ENCODE results near the gene PLIN4. TPM values are rescaled to one million over a fixed set of nuclear protein-coding genes. Genes with fewer than 3 reads are reported as not detected.

PLIN4 gene
- total and polyA plus RNA-seq, 5 experiments from 2014 or later = 0.07 to 0.36 (median 0.11) TPM

DNA sequence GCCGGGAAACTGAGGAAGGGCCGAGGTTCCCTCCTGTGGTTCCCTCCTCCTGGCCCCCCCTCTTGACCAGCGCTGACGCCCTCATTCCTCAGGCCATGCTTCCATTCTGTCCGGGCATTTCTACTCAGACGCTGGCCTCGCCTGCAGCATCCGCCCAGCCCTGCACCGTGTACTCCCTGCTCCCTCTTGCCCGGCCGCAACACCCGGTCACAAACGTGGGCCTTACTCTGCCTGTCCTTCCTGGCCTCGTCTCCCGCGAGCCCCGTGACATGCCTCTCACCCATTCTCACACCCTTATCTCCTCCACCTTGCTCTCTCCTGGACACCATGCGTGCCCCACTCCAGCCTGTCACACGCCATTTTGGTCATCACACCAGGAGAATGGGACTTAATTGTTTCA is 34.9 kb downstream of the PLIN4 start:
- Mint-ChIP-seq H3K4me1 (peaks cover 0 to 9% (median 2%) of the 10 kb centered on the region in 4 donors), H3K27ac (peak overlapping the region in 1 of 10 donors; percentile 19), H3K4me3 (no peak overlapping the region), H3K36me3 (peaks cover 0 to 52% (median 2%) of the 10 kb centered on the region in 3 donors), H3K9me3 (no peaks in the 10 kb centered on the region), H3K27me3 (no peaks in the 10 kb centered on the region)
- ATAC-seq (no peak), DNase-seq (no peak)
- POLR2A ChIA-PET = interaction anchor here (0.7 kb wide), 1 partner anchor 20 kb away, joined by 3 read pairs; no protein-coding TSS in a partner anchor

DNA sequence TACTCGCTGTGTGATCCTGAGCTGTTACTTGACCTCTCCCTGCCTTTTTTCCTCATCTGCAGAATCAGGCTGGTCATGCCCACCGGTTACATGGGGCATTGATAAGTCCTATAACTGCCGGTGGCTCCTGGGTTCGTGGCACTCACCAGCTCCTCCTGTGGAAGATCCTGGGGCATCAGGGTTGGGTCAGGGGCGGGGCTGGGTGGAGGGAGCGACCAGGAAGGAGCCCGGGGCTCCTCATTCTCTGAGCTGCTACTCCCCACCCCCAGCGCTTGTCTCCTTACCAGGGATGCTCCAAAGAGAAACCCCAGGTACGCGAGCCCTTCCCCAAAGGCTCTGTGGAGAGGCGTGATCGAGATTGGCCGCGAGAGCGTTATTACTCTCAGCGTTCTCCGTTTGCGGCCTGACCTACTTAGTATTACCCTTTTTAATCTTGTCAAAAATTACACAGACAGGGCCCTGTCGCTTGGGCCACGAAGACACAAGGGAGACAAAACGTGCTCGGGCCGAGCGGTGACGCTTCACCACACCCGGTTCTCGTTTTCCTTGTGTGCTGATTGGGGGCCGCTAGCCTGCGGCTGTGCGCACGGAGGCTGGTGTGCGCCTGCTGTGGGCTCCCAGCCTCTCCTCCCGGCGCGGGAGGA is 35.4 kb downstream of the PLIN4 start:
- Mint-ChIP-seq H3K9me3 (no peaks in the 10 kb centered on the region), H3K27ac (no peak overlapping the region), H3K36me3 (peaks cover 0 to 56% (median 2%) of the 10 kb centered on the region in 3 donors), H3K4me3 (no peak overlapping the region), H3K4me1 (peaks cover 0 to 9% (median 2%) of the 10 kb centered on the region in 4 donors), H3K27me3 (no peaks in the 10 kb centered on the region)
- ATAC-seq = no peak
- DNase-seq = no peak
- POLR2A ChIA-PET = interaction anchor here (0.6 kb wide), 1 partner anchor 1281 kb away, joined by 4 read pairs; no protein-coding TSS in a partner anchor

DNA sequence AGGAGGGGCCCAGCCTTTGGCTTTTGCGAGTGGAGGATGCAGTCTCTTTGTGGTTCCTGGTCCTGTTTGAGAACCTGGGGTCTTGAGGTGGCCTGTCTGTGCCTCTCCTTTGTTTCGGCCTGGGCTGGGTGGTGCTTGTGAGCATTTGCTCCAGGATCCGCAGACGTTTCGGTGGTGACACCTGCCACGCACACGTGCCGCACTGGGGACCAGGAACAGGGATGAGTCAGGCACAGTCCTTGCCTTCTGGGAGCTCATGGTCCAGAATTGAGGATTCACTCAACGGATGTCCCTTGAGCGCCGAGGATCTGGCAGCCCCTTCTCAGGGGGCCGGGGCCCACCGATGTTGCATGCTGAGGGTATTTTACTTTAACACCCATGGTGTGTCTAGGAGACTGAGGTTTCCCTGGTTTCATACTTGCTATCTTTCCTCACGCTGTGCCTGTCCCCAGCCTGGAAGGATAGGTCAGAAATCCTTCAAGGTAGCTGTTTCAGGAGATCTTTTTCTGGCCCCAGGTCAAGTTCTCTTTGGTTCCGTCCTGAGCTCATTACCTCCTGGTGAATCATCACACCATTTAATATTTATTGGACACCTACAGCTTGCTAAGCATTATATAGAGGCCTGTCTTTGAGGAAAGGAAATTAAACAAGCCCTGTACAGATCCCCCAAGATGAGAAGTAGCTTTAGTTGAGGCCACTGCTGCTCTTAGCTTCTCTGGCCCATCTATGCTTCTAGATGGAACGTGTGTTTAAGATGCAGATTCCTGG is 41.1 kb downstream of the PLIN4 start:
- Mint-ChIP-seq H3K36me3 (peaks cover 0 to 45% (median 4%) of the 10 kb centered on the region in 3 donors), H3K4me3 (no peak overlapping the region), H3K4me1 (peaks cover 13 to 22% (median 19%) of the 10 kb centered on the region in 4 donors), H3K27ac (peak overlapping the region in 1 of 10 donors; percentile 9), H3K27me3 (no peaks in the 10 kb centered on the region), H3K9me3 (no peaks in the 10 kb centered on the region)
- ATAC-seq (no peak), DNase-seq (no peak)
- POLR2A ChIA-PET = no interaction called here

DNA sequence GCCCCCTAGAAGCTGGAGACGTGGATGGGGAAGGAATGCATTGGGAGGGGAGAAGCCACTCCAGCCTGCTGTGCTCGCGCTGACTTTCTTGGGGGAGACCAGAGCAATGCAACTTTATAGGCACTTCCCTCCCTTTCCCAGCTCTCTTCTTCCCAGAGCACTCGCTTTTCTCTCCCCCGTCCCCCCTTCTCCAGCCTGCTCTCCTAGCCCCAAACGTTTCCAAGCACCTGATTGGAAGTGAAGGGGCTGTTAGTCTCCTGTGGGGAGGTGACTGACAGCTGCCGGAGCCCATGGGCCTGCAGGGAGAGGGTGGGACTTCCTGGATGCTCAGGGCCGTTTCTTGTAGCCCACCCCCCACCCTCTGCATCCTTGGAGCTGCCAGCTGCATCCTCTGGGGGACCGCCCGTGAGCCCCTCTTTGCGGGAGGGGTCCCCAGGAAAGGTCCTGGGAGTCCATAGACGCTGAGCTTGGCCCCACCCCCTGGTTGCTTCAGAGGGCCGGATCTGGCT is 43.7 kb downstream of the PLIN4 start:
- Mint-ChIP-seq H3K27ac (peak overlapping the region; percentile 16 to 88 (median 76)), H3K27me3 (no peaks in the 10 kb centered on the region), H3K9me3 (no peaks in the 10 kb centered on the region), H3K36me3 (peaks cover 0 to 30% (median 4%) of the 10 kb centered on the region in 3 donors), H3K4me3 (peak overlapping the region; percentile 62 to 90 (median 78)), H3K4me1 (peaks cover 15 to 27% (median 25%) of the 10 kb centered on the region in 4 donors)
- POLR2A ChIA-PET = interaction anchor here (0.6 to 1.1 kb wide), 4 partner anchors 17 to 1207 kb away, joined by 3 to 5 read pairs (median 4); partner anchors contain the start of gene UBXN6
- ATAC-seq (no peak), DNase-seq (peak in 1 of 10 donors; percentile 21)

DNA sequence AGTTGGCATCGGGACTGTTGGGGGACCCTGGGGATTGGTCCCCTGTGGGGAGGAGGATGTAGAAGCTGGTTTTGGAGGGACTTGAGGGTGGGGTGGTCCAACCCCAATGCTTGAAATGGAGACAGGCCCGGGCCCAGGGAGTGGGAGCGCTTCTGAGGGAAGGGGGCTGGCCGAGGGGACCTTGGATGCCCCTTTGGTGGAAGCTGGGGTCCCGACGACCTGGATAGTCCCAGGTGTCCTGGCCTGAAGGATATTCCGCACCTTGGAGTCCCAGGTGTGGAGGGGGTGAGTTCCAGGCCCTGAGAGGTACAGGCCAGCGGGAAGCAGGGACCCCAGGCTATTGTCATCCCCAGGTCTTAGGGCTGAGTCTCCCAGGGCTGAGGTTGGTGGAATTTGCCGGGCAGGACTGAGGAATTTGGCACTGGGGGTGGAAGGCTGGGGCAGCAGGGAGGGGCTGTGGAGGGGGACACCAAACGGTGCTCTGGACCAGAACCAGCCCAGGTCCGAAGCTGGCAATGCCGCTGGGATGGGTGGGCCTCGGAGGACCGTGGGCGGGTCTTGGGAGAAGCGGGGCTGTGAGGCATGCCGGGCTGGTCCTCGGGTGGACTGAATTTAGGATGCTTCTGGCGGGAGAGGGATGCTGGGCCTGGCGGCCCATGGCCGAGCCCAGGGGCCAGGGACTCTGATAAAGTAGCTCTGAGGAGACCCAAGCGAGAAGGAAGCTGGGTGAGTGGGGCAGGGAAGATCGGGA is 44.3 kb downstream of the PLIN4 start:
- Mint-ChIP-seq H3K4me1 (peaks cover 15 to 27% (median 26%) of the 10 kb centered on the region in 4 donors), H3K4me3 (peak overlapping the region; percentile 62 to 90 (median 78)), H3K27me3 (no peaks in the 10 kb centered on the region), H3K36me3 (peaks cover 0 to 27% (median 4%) of the 10 kb centered on the region in 3 donors), H3K9me3 (no peaks in the 10 kb centered on the region), H3K27ac (peak overlapping the region in 9 of 10 donors; percentile 16 to 88 (median 74))
- POLR2A ChIA-PET = interaction anchor here (0.6 to 1.1 kb wide), 2 partner anchors 16 to 212 kb away, joined by 3 read pairs; partner anchors contain the start of gene UBXN6
- ATAC-seq (no peak), DNase-seq (no peak)

DNA sequence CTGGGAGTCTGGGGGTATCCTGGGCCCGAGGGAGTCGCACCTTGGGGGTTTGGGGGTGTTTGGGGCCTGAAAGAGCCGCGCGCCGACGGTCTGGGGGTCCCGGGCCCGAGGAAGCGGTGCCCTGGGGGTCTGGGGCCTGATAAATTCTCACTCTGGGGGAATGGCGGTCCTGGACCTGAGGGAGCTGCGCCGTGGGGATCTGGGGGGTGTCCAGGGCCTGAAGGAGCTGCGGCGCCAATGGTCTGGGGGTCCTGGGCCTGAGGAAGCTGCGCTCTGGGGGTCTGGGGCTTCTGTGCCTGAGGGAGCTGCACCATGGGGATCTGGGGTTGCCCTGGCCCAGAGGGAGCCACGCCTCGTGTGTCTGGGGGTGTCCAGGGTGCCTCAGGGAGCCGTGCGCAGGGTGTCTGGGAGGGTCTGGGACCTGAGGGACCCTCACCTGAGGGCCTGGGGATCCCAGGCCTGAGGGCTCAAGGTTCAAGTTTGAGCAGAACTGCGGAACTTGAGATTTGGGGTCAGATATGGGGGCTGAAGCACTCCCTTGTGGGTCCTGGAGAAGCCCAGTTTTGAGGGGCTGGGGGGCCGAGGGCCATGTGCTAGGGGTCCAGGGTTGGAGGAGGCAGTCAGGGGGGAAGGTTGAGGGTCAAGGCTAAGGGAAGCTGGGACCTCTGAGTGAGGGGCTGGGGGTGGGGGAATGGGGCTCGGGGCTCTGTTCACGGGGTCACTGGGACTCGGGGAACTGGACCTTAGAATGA is 45.1 kb downstream of the PLIN4 start:
- H3K36me3 Mint-ChIP-seq = peaks cover 0 to 21% (median 4%) of the 10 kb centered on the region in 3 donors

DNA sequence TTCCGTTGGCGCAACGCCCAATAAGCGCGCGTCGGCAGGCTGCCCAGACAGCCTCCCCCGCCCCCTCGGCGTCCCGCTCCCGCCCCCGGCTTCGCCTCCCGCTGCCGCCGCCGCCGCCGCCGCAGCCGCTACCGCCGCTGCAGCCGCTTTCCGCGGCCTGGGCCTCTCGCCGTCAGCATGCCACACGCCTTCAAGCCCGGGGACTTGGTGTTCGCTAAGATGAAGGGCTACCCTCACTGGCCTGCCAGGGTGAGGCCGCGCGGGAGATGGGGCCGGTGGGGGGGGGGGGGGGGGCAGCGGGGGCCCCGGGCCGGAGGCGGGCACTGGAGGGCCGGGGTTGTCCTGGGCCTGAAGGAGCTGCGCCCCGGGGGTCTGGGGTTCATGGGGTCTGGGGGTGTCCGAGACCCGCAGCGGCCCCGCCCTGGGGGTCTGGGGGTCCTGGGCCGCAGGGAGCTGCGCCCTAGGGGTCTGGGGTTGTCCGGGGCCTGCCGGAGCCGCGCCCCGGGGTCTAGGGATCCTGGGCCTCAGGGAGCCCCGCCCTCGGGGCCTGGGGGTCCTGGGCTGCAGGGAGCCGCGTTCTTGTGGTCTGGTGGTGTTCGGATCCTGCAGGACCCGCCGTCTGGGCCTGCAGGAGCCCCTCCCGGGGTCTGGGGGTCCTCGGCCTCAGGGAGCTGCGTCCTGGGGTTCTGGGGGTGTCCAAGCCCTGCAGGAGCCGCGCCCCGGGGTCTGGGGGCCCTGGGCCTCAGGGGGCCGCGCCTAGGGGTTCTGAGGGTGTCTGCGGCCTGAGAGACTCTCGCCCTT is 45.9 kb downstream of the PLIN4 start, which contains the start of gene HDGFL2:
HDGFL2 (plus strand) TSS at position 124 of the 801 bp plus-strand sequence; CDS start at position 178, 54 bp downstream.
- ATAC-seq (no peak), DNase-seq (peak in 1 of 10 donors; percentile 95)
- no peaks in the 10 kb centered on the region for H3K9me3 Mint-ChIP-seq
- peak within 1 kb of the TSS in 5 of 10 donors; percentile 14 to 60 (median 29) for H3K27ac Mint-ChIP-seq
- H3K4me1 Mint-ChIP-seq = peaks cover 15 to 27% (median 26%) of the 10 kb centered on the region in 4 donors
- no peaks in the 10 kb centered on the region for H3K27me3 Mint-ChIP-seq
- POLR2A ChIA-PET = interaction anchor here (0.5 to 3.4 kb wide), 11 partner anchors 10 to 319 kb away, joined by 3 to 50 read pairs (median 4); partner anchors contain the start of genes CHAF1A, DPP9, UBXN6 and YJU2
- peak within 1 kb of the TSS; percentile 36 to 90 (median 77) for H3K4me3 Mint-ChIP-seq
- peaks cover 0 to 13% (median 2%) of the 10 kb centered on the region in 3 donors for H3K36me3 Mint-ChIP-seq

More for the DNA sequence above, 45.1 kb downstream of the PLIN4 start:
- Mint-ChIP-seq H3K4me1 (peaks cover 15 to 27% (median 26%) of the 10 kb centered on the region in 4 donors), H3K9me3 (no peaks in the 10 kb centered on the region), H3K4me3 (peak overlapping the region; percentile 64 to 90 (median 77)), H3K27ac (peak overlapping the region in 7 of 10 donors; percentile 16 to 69 (median 59)), H3K27me3 (no peaks in the 10 kb centered on the region)
- POLR2A ChIA-PET = interaction anchor here (0.5 to 3.4 kb wide), 2 partner anchors 15 to 169 kb away, joined by 3 to 50 read pairs; partner anchors contain the start of gene UBXN6
- DNase-seq = no peak
- no peak for ATAC-seq

DNA sequence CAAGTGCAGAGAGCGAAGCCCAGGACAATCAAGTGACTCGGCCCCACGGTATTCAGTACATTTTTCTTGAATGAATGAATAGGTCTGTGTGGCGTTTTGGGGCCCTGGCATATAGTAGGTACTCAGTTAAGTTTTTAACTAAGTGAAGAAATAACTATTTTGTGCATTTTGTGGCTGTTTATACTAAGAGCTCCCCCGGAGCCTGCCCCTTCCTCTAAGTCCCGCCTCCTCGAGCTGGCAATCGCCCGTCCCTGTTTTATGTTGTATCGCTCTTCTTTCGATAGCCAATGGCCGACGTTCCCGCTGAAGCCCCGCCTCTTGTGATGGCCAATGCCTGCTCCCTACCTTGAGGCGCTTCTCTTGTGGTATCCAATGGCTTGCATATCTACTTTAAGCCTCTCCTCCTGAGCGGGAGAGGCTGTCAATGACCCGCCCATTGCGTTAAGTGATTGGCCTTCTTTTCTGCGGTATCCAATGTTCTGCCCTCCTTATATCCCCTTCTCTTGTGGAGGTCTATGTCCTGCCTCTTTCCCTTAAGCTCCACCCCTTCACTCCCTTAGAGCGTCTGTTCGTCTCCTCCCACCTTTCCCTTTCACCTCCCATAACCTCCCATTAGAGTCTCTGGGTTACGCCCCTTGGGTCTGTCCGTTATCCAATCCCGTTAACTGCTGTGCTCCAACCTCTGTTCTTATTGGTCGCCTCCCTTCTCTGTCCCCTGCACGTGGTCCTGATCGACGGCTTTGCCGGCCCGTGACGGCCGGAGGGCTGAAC is 46.7 kb downstream of the PLIN4 start:
- peak; percentile 86 for ATAC-seq
- H3K4me3 Mint-ChIP-seq = no peak overlapping the region
- no peaks in the 10 kb centered on the region for H3K9me3 Mint-ChIP-seq
- DNase-seq = peak; percentile 83 to 99 (median 98)
- H3K4me1 Mint-ChIP-seq = peaks cover 15 to 27% (median 26%) of the 10 kb centered on the region in 4 donors
- H3K27ac Mint-ChIP-seq = no peak overlapping the region
- POLR2A ChIA-PET = interaction anchor here (0.6 to 3.4 kb wide), 17 partner anchors 10 to 1995 kb away, joined by 3 to 50 read pairs (median 3); partner anchors contain the start of genes CHAF1A, DPP9, SAFB and SAFB2
- H3K27me3 Mint-ChIP-seq = no peaks in the 10 kb centered on the region
- H3K36me3 Mint-ChIP-seq = peaks cover 0 to 5% (median 0%) of the 10 kb centered on the region in 3 donors

DNA sequence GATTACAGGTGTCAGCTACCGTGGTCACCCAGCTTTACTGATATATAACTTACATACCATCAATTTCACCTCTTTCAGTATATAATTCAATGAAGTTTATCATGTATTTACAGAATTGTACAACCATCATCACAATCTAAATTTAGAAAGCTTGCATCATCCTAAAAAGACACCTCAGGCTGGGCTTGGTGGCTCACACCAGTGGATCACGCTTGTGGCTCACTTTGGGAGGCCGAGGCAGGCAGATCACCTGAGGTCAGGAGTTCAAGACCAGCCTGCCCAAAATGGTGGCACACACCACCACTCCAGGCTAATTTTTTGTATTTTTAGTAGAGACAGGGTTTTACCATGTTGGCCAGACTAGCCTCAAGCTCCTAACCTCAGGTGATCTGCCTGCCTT is 50.5 kb downstream of the PLIN4 start:
- no peaks in the 10 kb centered on the region for H3K9me3 Mint-ChIP-seq
- no peak for DNase-seq
- peaks cover 2 to 7% (median 6%) of the 10 kb centered on the region in 4 donors for H3K4me1 Mint-ChIP-seq
- H3K36me3 Mint-ChIP-seq = no peaks in the 10 kb centered on the region
- no peak for ATAC-seq
- no peak overlapping the region for H3K4me3 Mint-ChIP-seq
- no peak overlapping the region for H3K27ac Mint-ChIP-seq
- POLR2A ChIA-PET = interaction anchor here (0.6 kb wide), 1 partner anchor 1102 kb away, joined by 4 read pairs; no protein-coding TSS in a partner anchor
- H3K27me3 Mint-ChIP-seq = no peaks in the 10 kb centered on the region
